Activated naive CD4-positive, alpha-beta T cell treated with anti-CD3 and anti-CD28 coated beads for 36 hours (primary cell): Measurements from ENCODE around the gene CBX8. TPM values are rescaled to one million over a fixed set of nuclear protein-coding genes. Genes with fewer than 3 reads are reported as not detected.
A peak's percentile ranks its signal among the peaks of the same experiment; 100 is the strongest.

ENCODE experiments used
- CTCF ChIA-PET: fragments of 350-600 bp; sonication (Branson Sonifier 250); formaldehyde crosslinking; loops from one replicate; lab custom pipeline; 2021; ENCODE audit warnings: antibody characterized with exemption; lab: Charles Lee
- DNase-seq: peaks from one replicate; pipeline ENCODE4 v3.0.0-alpha.2; 2020
- H3K27ac Mint-ChIP-seq: one replicate; pipeline ENCODE4 v1.8.0; 2021; ENCODE audit warnings: mild to moderate bottlenecking, mixed read lengths
- H3K27me3 Mint-ChIP-seq: one replicate; pipeline ENCODE4 v1.8.0; 2021; ENCODE audit warnings: low read depth, mixed read lengths
- H3K36me3 Mint-ChIP-seq: one replicate; pipeline ENCODE4 v1.8.0; 2021; ENCODE audit warnings: low read depth, mixed read lengths
- H3K4me1 Mint-ChIP-seq: one replicate; pipeline ENCODE4 v1.8.0; 2021; ENCODE audit warnings: low read depth, mixed read lengths
- H3K4me3 Mint-ChIP-seq: one replicate; pipeline ENCODE4 v1.8.0; 2021; ENCODE audit warnings: mild to moderate bottlenecking, moderate library complexity, mixed read lengths
- H3K9me3 Mint-ChIP-seq: one replicate; pipeline ENCODE4 v1.8.0; 2021; ENCODE audit warnings: mixed read lengths
- intact Hi-C: fragments of 100-400 bp; cut with micrococcal nuclease; formaldehyde crosslinking; loops from one replicate; pipeline ENCODE4 v1.15.1; 2023
- total RNA-seq, 2 experiments: library from RNA; stranded (reverse); gene quantifications; one replicate each; pipeline ENCODE4 v1.2.3, GENCODE V29; 2021

The CBX8 gene
- total RNA-seq, 2 experiments from 2014 or later: 3.8 to 3.9 TPM

DNA sequence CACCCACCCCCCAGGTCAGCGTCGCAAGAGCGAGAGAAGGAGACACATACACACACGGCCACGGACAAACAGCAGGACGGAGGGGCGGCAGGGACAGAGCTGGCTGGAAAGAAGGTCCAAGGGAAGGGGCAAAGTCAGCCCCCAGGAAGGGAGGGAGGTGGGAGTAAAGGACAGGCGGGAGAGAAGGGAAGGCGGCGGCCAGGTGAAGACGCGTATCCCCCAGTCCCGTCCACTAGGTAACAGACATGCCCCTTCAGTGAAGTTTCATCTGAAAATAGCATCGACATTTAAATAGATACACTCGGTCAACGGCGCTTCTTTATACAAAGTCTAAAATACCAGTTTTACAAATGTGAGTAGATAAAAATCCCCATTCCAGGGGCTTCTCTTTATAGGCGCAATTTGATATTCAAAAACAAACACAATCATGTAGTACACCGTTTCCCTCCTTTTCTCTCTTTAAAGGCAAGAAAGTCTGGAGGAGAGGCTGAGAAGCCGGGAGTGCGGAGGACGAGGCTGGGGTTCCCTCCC is 4.5 kb downstream of the CBX8 start:
- H3K4me3 Mint-ChIP-seq: no peak overlapping the region
- H3K4me1 Mint-ChIP-seq: peaks cover 16% of the 10 kb centered on the region
- no peak for DNase-seq
- CTCF ChIA-PET: interaction anchor here (0.6 kb wide), 1 partner anchor 9 kb away, joined by 5 read pairs; no protein-coding TSS in a partner anchor
- no peaks in the 10 kb centered on the region for H3K36me3 Mint-ChIP-seq
- peaks cover 42% of the 10 kb centered on the region for H3K27me3 Mint-ChIP-seq
- intact Hi-C loops: loop anchor here (5.0 kb wide), 1 partner anchor 125 kb away; no protein-coding TSS in a partner anchor
- no peak overlapping the region for H3K27ac Mint-ChIP-seq
- no peaks in the 10 kb centered on the region for H3K9me3 Mint-ChIP-seq

DNA sequence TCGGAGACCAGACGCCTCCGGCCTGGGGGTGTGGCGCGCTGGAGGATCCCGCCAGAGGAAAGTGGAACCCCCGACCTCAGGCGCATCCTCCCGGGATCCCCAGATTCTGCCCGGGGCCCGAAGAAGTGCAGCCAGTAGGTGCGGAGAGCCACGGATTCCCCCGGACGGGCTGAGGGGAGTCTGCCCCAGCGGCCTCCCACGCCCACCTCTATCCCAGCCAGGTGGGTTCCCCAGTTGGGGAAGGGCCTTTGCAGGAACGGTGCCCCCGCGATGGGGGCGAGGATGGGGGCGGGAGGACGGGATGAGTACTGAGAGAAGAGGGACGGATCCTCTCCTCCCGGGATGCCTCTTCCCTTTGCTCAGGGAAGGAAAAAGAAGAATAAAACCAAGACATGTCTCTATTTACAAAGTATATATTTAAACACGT is 5.1 kb downstream of the CBX8 start:
- no peaks in the 10 kb centered on the region for H3K36me3 Mint-ChIP-seq
- peaks cover 16% of the 10 kb centered on the region for H3K4me1 Mint-ChIP-seq
- intact Hi-C loops: loop anchor here (2.0 to 5.0 kb wide), 2 partner anchors 45 to 126 kb away; no protein-coding TSS in a partner anchor
- peaks cover 47% of the 10 kb centered on the region for H3K27me3 Mint-ChIP-seq
- H3K27ac Mint-ChIP-seq: no peak overlapping the region
- no peak for DNase-seq
- H3K4me3 Mint-ChIP-seq: no peak overlapping the region
- no peaks in the 10 kb centered on the region for H3K9me3 Mint-ChIP-seq
- CTCF ChIA-PET: interaction anchor here (0.6 to 1.0 kb wide), 2 partner anchors 10 to 19 kb away, joined by 3 to 5 read pairs; no protein-coding TSS in a partner anchor

DNA sequence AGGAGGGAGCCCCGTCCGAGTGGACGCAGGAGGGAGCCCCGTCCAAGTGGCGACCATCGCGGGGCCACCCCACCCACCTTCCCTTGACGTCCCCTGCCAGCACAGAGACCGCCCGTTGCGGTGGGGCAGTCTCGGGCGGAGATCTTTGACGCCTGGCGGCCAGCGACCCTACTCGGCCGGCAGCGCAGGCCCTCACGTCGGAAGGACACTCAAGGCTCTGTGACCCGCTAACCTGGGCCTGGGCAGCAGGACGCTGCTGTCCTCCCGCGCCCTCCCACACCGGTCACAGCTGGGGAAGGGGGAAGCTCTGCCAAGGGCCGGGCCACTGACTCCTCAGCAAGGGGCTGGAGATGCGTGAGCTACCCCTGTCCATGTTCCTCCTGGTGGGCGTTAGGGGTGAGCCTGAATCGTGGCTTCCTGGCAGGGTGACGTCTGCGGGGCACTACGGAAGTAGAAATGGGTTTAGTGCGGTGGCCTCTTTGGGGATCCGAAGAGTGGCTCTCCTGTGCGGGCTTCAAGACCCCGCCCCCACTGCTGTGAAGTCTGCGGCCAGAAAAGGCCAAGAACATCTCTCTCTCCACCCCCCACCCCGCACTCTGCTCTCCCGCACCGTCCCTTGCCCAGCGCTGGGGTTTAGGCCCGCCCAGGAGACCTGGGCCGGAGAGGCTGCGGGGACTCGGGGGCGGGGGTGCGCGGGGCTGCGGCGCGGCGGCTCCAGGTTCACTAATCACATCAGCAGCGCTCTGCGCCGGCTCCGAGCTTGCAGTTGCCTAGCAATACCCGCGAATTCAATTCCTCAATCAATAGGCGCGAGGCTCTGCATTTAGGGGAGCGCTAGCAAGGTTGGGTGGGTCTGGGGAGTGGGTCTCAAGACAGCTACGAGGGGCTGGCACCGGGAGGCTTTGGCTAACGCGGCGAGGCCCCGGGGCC is 5.8 kb downstream of the CBX8 start:
- H3K27me3 Mint-ChIP-seq: peaks cover 51% of the 10 kb centered on the region

DNA sequence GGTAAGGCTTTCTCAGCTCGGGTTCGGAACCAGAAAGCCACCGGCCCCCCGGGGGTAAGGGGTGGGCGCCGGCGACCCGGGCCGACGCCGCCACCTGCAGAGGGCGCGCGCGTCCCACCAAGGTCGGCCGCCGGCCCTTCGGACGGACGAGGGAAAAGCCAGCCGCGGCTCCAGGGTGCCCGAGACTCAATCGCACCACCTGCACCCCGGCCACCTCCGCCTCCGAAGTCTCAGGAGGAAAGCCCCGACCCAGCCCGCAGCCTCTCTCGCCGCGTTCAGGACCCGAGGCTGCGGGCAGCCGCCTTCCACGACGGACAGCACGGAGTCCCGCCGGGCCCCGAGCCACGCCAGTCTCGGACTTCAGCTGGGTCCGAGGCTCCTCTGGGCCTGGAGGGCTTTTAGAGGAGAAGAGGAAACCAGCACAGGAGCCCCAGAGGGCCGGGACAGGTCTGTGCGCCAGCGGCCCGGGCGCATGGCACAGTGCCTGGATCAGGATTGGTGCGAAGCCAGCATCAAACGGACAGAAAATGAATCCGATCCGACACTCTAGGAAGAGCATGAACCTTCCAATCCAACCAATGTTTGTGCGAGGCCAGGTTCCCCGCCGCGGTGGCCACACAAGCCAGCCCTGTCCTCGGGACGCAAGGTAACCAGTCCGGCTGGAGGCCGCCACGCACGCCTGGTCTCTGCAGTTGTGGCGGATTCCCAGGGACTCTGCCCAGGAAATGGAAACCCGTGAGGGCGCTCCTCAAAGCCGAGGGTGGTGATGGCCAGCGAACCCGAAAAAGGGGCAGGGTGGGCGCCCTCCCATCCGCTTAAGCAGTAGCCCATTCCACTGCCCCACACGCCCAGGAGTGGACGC is 6.7 kb downstream of the CBX8 start:
- CTCF ChIA-PET: interaction anchor here (1.1 to 1.7 kb wide), 6 partner anchors 16 to 125 kb away, joined by 3 to 4 read pairs (median 3); no protein-coding TSS in a partner anchor
- Mint-ChIP-seq H3K27me3 (peaks cover 52% of the 10 kb centered on the region), H3K36me3 (peaks cover under 1% of the 10 kb centered on the region), H3K27ac (no peak overlapping the region), H3K4me3 (no peak overlapping the region), H3K9me3 (no peaks in the 10 kb centered on the region), H3K4me1 (peaks cover 8% of the 10 kb centered on the region)
- intact Hi-C loops: loop anchor here (2.0 to 5.0 kb wide), 2 partner anchors 43 to 127 kb away; no protein-coding TSS in a partner anchor
- DNase-seq: no peak

More for the DNA sequence above, 5.8 kb downstream of the CBX8 start:
- Mint-ChIP-seq H3K4me3 (no peak overlapping the region), H3K36me3 (no peaks in the 10 kb centered on the region), H3K4me1 (peaks cover 13% of the 10 kb centered on the region), H3K27ac (no peak overlapping the region), H3K9me3 (no peaks in the 10 kb centered on the region)
- intact Hi-C loops: loop anchor here (2.0 to 5.0 kb wide), 2 partner anchors 44 to 126 kb away; no protein-coding TSS in a partner anchor
- peak; percentile 38 for DNase-seq
- CTCF ChIA-PET: interaction anchor here (1.0 to 1.3 kb wide), 3 partner anchors 20 to 55 kb away, joined by 3 read pairs; no protein-coding TSS in a partner anchor

DNA sequence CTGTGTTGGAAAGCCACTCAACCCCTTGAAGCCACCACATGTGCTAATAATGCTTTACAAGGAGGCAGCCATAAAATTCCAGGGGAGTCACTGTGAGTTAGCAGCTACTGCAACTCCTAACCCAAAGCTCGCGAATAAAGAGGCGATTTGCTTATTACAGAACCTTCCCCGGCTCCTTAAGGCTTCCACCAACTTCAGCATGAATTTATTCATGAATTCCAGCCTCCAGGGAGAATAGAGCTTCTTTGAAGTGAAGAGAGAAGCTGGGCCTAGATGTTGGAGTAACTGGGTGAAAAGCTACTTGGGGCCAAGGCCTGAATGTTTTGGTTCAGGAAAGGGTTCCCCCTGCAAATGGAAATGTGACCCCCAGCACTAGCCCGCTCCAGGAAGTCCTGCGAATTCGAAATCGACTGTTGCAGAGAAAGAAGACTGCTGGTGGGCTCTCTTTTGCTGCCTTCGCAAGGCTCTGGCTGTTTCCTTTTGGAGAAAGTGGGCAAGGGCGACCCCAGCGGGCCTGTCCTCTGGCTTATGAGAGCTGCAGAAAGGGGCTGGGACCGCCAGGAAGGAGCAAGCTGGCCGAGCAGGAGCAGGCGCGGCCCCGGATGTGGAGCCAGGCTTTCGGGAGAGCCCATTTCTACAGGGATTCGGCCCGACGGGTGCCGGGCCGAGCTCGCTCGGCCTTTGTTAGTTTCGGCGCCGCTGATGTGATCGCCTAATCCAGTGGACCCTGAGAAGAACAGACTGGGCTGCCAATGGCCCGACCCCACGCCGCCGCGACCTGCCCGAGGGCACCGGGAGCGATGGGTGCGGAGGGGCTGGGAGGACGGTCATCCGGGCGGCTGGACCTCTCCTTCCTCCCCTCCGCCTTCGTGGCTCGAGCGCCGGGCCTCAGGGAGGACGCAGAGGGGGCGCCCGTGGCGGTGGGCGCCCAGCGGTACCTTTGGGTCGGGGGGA is 7.6 kb downstream of the CBX8 start:
- Mint-ChIP-seq H3K4me3 (no peak overlapping the region), H3K4me1 (peaks cover 8% of the 10 kb centered on the region), H3K9me3 (no peaks in the 10 kb centered on the region), H3K36me3 (peaks cover 2% of the 10 kb centered on the region), H3K27me3 (peaks cover 53% of the 10 kb centered on the region), H3K27ac (no peak overlapping the region)
- CTCF ChIA-PET: interaction anchor here (0.6 to 1.7 kb wide), 8 partner anchors 15 to 931 kb away, joined by 3 to 4 read pairs (median 3); no protein-coding TSS in a partner anchor
- intact Hi-C loops: no loop called here
- DNase-seq: no peak

DNA sequence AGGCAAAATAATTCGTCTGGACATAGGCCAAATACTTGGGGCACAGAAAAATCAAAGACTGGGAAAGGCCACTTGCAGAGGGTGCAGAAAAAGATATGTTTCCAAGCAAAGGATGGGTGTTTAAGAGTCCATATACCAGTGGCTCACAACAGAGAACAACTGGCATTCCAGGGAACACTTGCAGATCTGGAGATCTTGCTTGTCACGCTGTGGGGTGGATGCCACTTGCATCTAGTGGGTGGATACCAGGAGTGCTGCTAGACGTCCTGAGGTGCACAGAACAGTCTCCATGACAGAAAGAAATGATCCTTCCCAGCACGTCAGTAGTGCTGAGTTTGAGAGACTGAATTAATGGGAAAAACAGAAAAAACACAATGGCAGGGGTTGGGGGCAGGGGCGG is 8.4 kb downstream of the CBX8 start:
- H3K9me3 Mint-ChIP-seq: no peaks in the 10 kb centered on the region
- H3K27ac Mint-ChIP-seq: no peak overlapping the region
- DNase-seq: no peak
- peaks cover 8% of the 10 kb centered on the region for H3K4me1 Mint-ChIP-seq
- peaks cover 52% of the 10 kb centered on the region for H3K27me3 Mint-ChIP-seq
- intact Hi-C loops: no loop called here
- no peak overlapping the region for H3K4me3 Mint-ChIP-seq
- CTCF ChIA-PET: interaction anchor here (1.1 to 1.7 kb wide), 5 partner anchors 14 to 182 kb away, joined by 3 to 4 read pairs (median 3); no protein-coding TSS in a partner anchor
- H3K36me3 Mint-ChIP-seq: peaks cover 2% of the 10 kb centered on the region

DNA sequence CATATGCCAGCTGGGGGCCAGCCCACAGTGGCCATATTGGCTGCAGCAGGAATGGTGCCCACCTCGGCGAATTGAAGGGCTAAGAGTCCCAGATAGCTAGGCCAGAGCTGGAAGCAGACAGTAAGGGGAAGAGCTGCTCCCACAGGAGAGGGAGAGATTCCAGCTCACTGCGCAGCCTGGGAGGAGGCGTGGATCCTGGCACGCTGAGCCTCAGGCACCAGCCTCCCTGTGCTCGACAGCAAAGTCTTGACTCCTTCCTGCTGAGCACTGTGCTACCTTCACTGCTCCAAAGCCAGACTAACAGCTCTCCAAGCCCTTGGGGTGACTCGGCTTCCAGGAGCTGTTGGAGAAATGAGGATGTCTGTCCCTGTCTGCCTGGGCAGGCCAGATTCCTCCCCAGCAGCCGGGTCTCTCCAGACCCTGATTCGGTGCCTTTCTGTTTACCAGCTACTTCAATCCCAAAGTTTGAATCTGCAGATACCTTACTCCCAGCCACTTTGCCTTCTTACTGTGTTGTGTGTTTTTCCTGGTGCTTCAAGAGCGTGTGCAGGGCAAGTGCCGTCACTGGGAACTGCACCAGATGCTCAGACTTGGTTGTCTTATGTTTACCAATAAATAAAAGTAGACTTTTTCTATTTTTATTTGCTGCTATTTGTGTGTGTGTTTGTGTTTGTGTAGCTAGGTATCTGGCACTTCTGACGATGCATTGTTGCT is 9.8 kb downstream of the CBX8 start:
- Mint-ChIP-seq H3K36me3 (peaks cover 2% of the 10 kb centered on the region), H3K4me1 (peaks cover 6% of the 10 kb centered on the region), H3K27ac (no peak overlapping the region), H3K27me3 (peaks cover 57% of the 10 kb centered on the region), H3K4me3 (no peak overlapping the region), H3K9me3 (no peaks in the 10 kb centered on the region)
- no peak for DNase-seq
- intact Hi-C loops: no loop called here
- CTCF ChIA-PET: interaction anchor here (0.6 to 1.3 kb wide), 2 partner anchors 24 to 42 kb away, joined by 3 to 9 read pairs; no protein-coding TSS in a partner anchor

DNA sequence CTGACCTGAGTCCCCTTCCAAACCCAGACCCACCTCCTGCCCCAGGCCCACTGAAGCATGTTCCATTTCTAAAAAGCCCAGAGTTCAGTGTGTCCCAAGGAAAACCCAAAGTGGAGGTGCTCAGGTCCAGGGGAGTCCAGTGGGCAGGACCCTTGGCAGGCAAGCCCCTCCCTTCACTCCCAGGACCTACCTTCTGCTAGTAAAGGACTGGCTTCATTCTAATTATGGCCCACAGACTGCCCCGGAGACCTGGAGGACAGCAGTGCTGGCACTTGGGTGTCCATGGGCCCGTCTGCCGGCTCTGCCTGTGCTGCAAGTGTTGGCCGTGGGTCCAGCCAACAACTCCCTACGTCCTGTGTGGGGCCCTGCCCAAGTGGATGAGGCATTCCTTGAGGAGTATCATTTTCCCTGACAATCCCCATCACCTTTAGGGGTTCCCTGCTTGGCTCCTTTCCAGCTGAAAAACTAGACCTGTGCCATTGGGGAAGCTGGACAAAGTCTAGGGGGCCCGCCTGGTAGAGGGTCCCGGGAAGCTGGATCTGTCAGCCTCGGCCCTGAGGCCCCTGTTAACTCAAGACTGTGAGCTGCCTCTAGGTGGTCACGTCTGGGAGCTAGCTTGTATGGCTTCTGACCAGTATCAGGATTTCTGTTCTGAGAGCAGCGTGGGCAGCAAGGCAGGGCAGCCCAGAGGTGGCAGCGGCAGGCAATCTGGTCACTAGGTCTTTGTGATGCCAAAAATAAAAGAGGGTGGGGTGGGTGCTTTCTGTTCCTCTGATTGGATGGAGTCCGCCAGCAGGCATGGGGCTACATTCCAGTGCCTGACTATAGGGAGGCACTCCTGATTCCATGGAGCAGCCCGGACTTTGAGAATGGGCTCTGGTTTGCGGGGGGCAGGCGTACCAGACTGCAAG is 10.7 kb downstream of the CBX8 start:
- CTCF ChIA-PET: interaction anchor here (1.3 kb wide), 1 partner anchor 41 kb away, joined by 9 read pairs; no protein-coding TSS in a partner anchor
- H3K9me3 Mint-ChIP-seq: no peaks in the 10 kb centered on the region
- H3K36me3 Mint-ChIP-seq: peaks cover 2% of the 10 kb centered on the region
- DNase-seq: no peak
- H3K4me3 Mint-ChIP-seq: no peak overlapping the region
- H3K27ac Mint-ChIP-seq: no peak overlapping the region
- peaks cover 11% of the 10 kb centered on the region for H3K4me1 Mint-ChIP-seq
- H3K27me3 Mint-ChIP-seq: peaks cover 59% of the 10 kb centered on the region
- intact Hi-C loops: no loop called here

DNA sequence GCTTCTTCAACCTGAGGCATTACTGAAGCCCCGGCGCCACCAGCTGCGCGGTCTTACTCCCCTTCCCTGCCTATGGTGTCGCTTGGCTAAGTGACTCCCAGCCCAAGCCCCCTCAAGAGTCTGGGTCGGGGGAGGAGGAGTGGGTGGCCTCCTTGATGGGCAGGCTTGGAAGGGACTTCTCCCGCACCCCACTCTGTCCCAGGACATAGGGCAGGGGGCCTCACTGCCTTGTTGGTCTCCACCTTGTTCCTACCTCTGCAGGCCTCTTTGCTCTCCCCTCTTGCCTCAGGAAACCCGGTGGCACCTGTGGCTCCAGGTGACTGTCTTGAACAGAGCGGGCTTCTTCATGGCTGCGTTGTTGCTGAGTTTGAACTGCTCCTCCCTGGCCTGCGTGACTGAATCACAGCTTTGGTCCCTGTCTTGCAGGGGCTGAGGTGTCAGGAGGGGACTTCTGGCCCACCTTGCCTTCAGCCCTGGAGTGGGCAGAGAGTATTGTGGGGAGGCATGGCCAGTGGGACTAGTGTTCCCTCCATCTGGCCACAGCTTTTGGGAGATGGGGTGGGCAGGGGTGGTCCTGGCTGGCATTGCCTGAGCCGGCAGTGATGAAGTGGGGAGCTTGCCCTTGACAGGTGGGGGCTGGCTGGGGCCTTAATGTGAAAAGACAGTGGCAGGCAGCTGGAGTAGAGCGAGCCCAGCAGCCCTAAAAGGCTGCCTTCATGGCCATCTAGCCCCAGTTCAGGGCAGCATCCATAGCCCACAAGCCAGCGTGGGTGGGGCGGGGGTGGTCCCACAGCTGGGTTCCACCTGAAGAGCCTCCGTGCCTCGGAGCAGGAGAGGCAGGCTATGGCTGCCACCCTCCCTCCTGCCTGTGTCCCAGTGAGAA is 11.6 kb downstream of the CBX8 start:
- Mint-ChIP-seq H3K27me3 (peaks cover 52% of the 10 kb centered on the region), H3K4me1 (peaks cover 7% of the 10 kb centered on the region), H3K36me3 (peaks cover 2% of the 10 kb centered on the region), H3K9me3 (no peaks in the 10 kb centered on the region), H3K27ac (no peak overlapping the region), H3K4me3 (no peak overlapping the region)
- intact Hi-C loops: no loop called here
- DNase-seq: no peak
- CTCF ChIA-PET: interaction anchor here (1.3 kb wide), 1 partner anchor 40 kb away, joined by 9 read pairs; no protein-coding TSS in a partner anchor
